ENCODE results near the gene ERBB4.

DNA sequence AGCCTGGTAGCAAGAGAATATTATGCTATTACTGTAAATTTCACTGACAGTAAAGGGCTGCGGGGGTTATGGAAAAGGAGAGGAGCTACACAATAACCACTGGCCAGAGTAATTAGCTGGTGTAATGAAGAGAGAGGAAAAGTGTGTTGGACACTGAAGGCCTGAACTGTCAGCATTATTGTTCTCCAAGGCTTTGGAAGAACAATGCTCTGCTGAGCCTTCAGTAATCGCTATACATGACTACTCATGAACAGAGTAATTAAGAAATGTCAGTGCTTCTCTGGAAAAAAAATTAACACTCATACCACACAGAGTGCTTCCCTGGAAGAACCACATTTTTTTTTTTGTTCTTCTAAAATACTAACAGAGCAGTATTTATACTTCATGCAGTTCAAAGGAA is 1050.9 kb downstream of the ERBB4 start:
- TF ChIP-seq POLR2AphosphoS5 (IDR thresholded peaks at IDR 0.05), result no peak
- TF ChIP-seq, protein P1, sequence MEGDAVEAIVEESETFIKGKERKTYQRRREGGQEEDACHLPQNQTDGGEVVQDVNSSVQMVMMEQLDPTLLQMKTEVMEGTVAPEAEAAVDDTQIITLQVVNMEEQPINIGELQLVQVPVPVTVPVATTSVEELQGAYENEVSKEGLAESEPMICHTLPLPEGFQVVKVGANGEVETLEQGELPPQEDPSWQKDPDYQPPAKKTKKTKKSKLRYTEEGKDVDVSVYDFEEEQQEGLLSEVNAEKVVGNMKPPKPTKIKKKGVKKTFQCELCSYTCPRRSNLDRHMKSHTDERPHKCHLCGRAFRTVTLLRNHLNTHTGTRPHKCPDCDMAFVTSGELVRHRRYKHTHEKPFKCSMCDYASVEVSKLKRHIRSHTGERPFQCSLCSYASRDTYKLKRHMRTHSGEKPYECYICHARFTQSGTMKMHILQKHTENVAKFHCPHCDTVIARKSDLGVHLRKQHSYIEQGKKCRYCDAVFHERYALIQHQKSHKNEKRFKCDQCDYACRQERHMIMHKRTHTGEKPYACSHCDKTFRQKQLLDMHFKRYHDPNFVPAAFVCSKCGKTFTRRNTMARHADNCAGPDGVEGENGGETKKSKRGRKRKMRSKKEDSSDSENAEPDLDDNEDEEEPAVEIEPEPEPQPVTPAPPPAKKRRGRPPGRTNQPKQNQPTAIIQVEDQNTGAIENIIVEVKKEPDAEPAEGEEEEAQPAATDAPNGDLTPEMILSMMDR (IDR thresholded peaks at IDR 0.05), result no peak

Data from transverse colon (tissue), 4 donors.